ENCODE measurements around the gene NUPR1. TPM values are rescaled to one million over a fixed set of nuclear protein-coding genes. Genes with fewer than 3 reads are reported as not detected.

NUPR1 gene
- total RNA-seq, 2 experiments from 2014 or later: not detected

DNA sequence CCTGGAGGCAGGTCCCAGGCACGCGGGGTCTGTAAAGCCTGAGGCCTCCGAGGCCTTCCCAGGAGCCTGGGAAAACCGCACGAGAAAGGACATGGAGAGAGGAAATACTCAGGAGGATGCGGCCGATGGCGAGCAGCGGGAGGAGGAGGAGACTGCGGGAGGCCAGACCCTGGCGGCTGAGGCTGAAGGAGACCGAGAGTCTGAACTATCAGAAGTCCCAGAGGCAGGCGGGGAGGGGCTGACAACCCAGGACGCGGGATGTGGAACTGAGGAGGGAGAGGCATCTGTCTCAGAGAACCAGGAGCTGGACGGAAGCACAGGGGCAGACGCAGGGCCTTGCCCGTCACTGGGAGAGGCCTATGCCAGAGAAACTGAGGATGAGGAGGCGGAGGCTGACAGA, 41.9 kb downstream of the NUPR1 start:
- Histone ChIP-seq H3K27ac (ENCODE audit: low read depth in 1 of 2, low read length in 2 of 2) (peak overlapping the region in 1 of 2 donors; percentile 90), H3K36me3 (ENCODE audit: insufficient read depth, low read length) (peaks cover 15% of the 10 kb centered on the region), H3K27me3 (ENCODE audit: control insufficient read depth in 1 of 2, insufficient read depth in 2 of 2, low read length in 2 of 2) (no peaks in the 10 kb centered on the region), H3K4me3 (ENCODE audit: low read length) (no peak overlapping the region), H3K9me3 (ENCODE audit: control insufficient read depth in 1 of 2, insufficient read depth in 1 of 2, low read length in 2 of 2) (peaks cover 0 to 6% of the 10 kb centered on the region in 2 experiments), H3K4me1 (ENCODE audit: insufficient read depth, low read length) (peaks cover 55% of the 10 kb centered on the region)
- CTCF ChIA-PET: no interaction called here
- TF ChIP-seq, protein P1, sequence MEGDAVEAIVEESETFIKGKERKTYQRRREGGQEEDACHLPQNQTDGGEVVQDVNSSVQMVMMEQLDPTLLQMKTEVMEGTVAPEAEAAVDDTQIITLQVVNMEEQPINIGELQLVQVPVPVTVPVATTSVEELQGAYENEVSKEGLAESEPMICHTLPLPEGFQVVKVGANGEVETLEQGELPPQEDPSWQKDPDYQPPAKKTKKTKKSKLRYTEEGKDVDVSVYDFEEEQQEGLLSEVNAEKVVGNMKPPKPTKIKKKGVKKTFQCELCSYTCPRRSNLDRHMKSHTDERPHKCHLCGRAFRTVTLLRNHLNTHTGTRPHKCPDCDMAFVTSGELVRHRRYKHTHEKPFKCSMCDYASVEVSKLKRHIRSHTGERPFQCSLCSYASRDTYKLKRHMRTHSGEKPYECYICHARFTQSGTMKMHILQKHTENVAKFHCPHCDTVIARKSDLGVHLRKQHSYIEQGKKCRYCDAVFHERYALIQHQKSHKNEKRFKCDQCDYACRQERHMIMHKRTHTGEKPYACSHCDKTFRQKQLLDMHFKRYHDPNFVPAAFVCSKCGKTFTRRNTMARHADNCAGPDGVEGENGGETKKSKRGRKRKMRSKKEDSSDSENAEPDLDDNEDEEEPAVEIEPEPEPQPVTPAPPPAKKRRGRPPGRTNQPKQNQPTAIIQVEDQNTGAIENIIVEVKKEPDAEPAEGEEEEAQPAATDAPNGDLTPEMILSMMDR (IDR thresholded peaks at IDR 0.05): no peak
- POLR2A ChIA-PET: interaction anchor here (0.9 to 1.6 kb wide), 2 partner anchors 38 to 57 kb away, joined by 3 read pairs; partner anchors contain the start of gene SGF29
- peaks cover 55% of the 10 kb centered on the region for H3K4me1 Mint-ChIP-seq (ENCODE audit: low read depth)
- ATAC-seq (ENCODE audit: poor library complexity) (no peak), DNase-seq (no peak)
- no peaks in the 10 kb centered on the region for H3K9me3 Mint-ChIP-seq
- H3K36me3 Mint-ChIP-seq (ENCODE audit: low read depth): peaks cover 17% of the 10 kb centered on the region
- H3K27ac Mint-ChIP-seq: peak overlapping the region; percentile 99
- no peaks in the 10 kb centered on the region for H3K27me3 Mint-ChIP-seq
- intact Hi-C loops (cut with DNase I, micrococcal nuclease): loop anchor here in 1 of 2 experiments (5.0 to 10.0 kb wide), 3 partner anchors 35 to 348 kb away; partner anchors contain the start of genes TUFM and XPO6
- H3K4me3 Mint-ChIP-seq: no peak overlapping the region

DNA sequence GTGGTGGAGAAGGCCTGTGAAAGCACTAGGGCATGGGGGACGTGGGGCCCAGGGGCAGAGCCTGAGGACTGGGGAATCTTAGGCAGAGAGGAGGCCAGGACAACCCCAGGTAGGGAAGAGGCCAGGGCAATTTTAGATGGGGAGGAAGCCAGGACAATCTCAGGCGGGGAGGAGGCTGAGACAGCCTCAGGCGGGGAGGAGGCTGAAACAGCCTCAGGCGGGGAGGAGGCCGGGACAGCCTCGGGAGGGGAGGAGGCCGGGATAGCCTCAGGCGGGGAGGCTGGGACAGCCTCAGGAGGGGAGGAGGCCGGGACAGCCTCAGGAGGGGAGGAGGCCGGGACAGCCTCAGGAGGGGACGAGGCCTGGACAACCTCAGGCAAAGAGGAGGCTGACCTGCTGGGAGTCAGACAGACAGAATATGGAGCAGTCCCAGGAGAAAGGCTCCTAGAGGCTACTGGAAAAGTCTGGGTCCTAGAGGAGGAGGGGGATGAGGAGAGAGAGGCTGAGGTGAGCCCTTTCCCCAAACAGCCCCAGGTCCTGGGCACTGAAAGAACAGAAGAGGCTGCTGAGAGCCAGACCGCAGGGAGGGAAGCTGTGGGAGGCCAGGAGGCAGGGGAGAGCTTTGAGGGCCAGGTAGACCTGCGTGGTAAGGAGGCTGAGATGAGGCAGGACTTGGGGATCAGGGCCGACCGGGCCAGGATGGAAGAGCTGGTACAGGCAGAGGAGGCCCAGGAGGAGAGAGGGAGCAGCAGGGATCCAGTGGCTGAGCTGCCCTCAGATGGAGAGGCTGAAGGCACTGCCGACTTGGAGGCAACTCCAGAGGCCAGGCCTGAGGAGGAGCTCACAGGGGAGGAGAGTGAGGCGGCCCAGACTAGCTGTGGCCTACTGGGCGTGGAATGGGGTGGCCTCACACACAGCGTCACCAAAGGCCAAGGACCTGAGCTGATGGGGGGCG, 42.7 kb downstream of the NUPR1 start:
- Histone ChIP-seq H3K4me1 (ENCODE audit: insufficient read depth, low read length) (peaks cover 61% of the 10 kb centered on the region), H3K36me3 (ENCODE audit: insufficient read depth, low read length) (peaks cover 15% of the 10 kb centered on the region), H3K27ac (ENCODE audit: low read depth in 1 of 2, low read length in 2 of 2) (peak overlapping the region; percentile 90 to 97), H3K9me3 (ENCODE audit: control insufficient read depth in 1 of 2, insufficient read depth in 1 of 2, low read length in 2 of 2) (peaks cover 0 to 6% of the 10 kb centered on the region in 2 experiments), H3K27me3 (ENCODE audit: control insufficient read depth in 1 of 2, insufficient read depth in 2 of 2, low read length in 2 of 2) (no peaks in the 10 kb centered on the region), H3K4me3 (ENCODE audit: low read length) (peak overlapping the region; percentile 78)
- intact Hi-C loops (cut with DNase I, micrococcal nuclease): loop anchor here in 1 of 2 experiments (5.0 to 10.0 kb wide), 3 partner anchors 36 to 349 kb away; partner anchors contain the start of genes TUFM and XPO6
- TF ChIP-seq, protein P1 (IDR thresholded peaks at IDR 0.05): no peak
- no peaks in the 10 kb centered on the region for H3K9me3 Mint-ChIP-seq
- DNase-seq: no peak
- ChIA-PET CTCF (no interaction called here), POLR2A (interaction anchor here (0.9 to 5.4 kb wide), 4 partner anchors 37 to 58 kb away, joined by 3 to 69 read pairs (median 8); partner anchors contain the start of gene SGF29)
- peak overlapping the region; percentile 99 for H3K27ac Mint-ChIP-seq
- no peaks in the 10 kb centered on the region for H3K27me3 Mint-ChIP-seq
- H3K4me1 Mint-ChIP-seq (ENCODE audit: low read depth): peaks cover 58% of the 10 kb centered on the region
- ATAC-seq (ENCODE audit: poor library complexity): no peak
- peak overlapping the region; percentile 92 for H3K4me3 Mint-ChIP-seq
- peaks cover 22% of the 10 kb centered on the region for H3K36me3 Mint-ChIP-seq (ENCODE audit: low read depth)

GRCh38 chr16:28495098-28495793, 43.5 kb downstream of the NUPR1 start:
- Mint-ChIP-seq H3K9me3 (no peaks in the 10 kb centered on the region), H3K27me3 (no peaks in the 10 kb centered on the region), H3K36me3 (ENCODE audit: low read depth) (peaks cover 22% of the 10 kb centered on the region), H3K27ac (peak overlapping the region; percentile 99), H3K4me1 (ENCODE audit: low read depth) (peaks cover 58% of the 10 kb centered on the region), H3K4me3 (peak overlapping the region; percentile 92)
- Histone ChIP-seq H3K4me3 (ENCODE audit: low read length) (peak overlapping the region; percentile 78), H3K27ac (ENCODE audit: low read depth in 1 of 2, low read length in 2 of 2) (peak overlapping the region; percentile 90 to 97), H3K9me3 (ENCODE audit: control insufficient read depth in 1 of 2, insufficient read depth in 1 of 2, low read length in 2 of 2) (peaks cover 0 to 6% of the 10 kb centered on the region in 2 experiments), H3K36me3 (ENCODE audit: insufficient read depth, low read length) (peaks cover 15% of the 10 kb centered on the region), H3K27me3 (ENCODE audit: control insufficient read depth in 1 of 2, insufficient read depth in 2 of 2, low read length in 2 of 2) (no peaks in the 10 kb centered on the region), H3K4me1 (ENCODE audit: insufficient read depth, low read length) (peaks cover 66% of the 10 kb centered on the region)
- CTCF ChIA-PET: no interaction called here
- no peak for ATAC-seq (ENCODE audit: poor library complexity)
- TF ChIP-seq, protein P1 (IDR thresholded peaks at IDR 0.05): no peak
- peak in 2 of 14 experiments; percentile 14 to 32 for DNase-seq
- POLR2A ChIA-PET: interaction anchor here (1.1 to 5.4 kb wide), 8 partner anchors 12 to 218 kb away, joined by 3 to 69 read pairs (median 6); no protein-coding TSS in a partner anchor
- intact Hi-C loops (cut with DNase I, micrococcal nuclease): loop anchor here in 1 of 2 experiments (5.0 to 10.0 kb wide), 3 partner anchors 37 to 350 kb away; partner anchors contain the start of genes TUFM and XPO6

Measured in CD4-positive, alpha-beta T cell (primary cell).